Lung (tissue), 12 donors: ENCODE measurements around the gene INVS. TPM values are rescaled to one million over a fixed set of nuclear protein-coding genes. Genes with fewer than 3 reads are reported as not detected.

ENCODE experiments used
- ATAC-seq: fragments of 200-7000 bp; cut with Tn5 transposase; one replicate; pipeline ENCODE4 v1.9.1; 2020; ENCODE audit warnings: moderate number of reproducible peaks; ENCODE audit not compliant: insufficient read depth, low FRiP score
- DNase-seq, 3 donors: peaks; one replicate each; pipeline ENCODE4 v3.0.0-alpha.2; 2013 to 2017
- H3K27ac ChIP-seq, 2 donors: one replicate each; pipeline ENCODE4 v1.5.1; 2013; ENCODE audit warnings: mild to moderate bottlenecking in 2 of 2, moderate library complexity in 2 of 2, control low read depth in 1 of 2, inconsistent platforms in 1 of 2, low read depth in 1 of 2, low read length in 1 of 2
- H3K27me3 ChIP-seq, 3 donors: one replicate each; pipeline ENCODE4 v1.5.1; 2013; ENCODE audit warnings: low read length in 2 of 3; ENCODE audit not compliant: control insufficient read depth in 3 of 3, insufficient read depth in 3 of 3
- H3K36me3 ChIP-seq, 4 donors: one replicate each; pipeline ENCODE4 v1.5.1; 2013; ENCODE audit warnings: low read length in 4 of 4, mild to moderate bottlenecking in 1 of 4, moderate library complexity in 1 of 4; ENCODE audit not compliant: control insufficient read depth in 4 of 4, insufficient read depth in 4 of 4
- H3K4me1 ChIP-seq, 5 donors: one replicate each; pipeline ENCODE4 v1.5.1; 2013; ENCODE audit warnings: low read length in 5 of 5, mild to moderate bottlenecking in 2 of 5, moderate library complexity in 1 of 5; ENCODE audit not compliant: control insufficient read depth in 5 of 5, insufficient read depth in 5 of 5
- H3K4me3 ChIP-seq: one replicate; pipeline ENCODE4 v1.5.1; 2013; ENCODE audit warnings: mild to moderate bottlenecking, control low read depth, moderate library complexity
- H3K9ac ChIP-seq, 2 donors: one replicate each; pipeline ENCODE4 v1.5.1; 2013; ENCODE audit warnings: low read length in 2 of 2, control low read depth in 1 of 2; ENCODE audit not compliant: insufficient read depth in 1 of 2
- H3K9me3 ChIP-seq, 4 donors: one replicate each; pipeline ENCODE4 v1.5.1; 2013; ENCODE audit warnings: low read length in 3 of 4, mild to moderate bottlenecking in 1 of 4, moderate library complexity in 1 of 4; ENCODE audit not compliant: control insufficient read depth in 4 of 4, insufficient read depth in 3 of 4
- CTCF ChIP-seq: IDR thresholded peaks from 2 replicates; pipeline ENCODE4 v1.5.1; 2012; ENCODE audit warnings: mild to moderate bottlenecking; ENCODE audit errors: control extremely low read depth, extremely low read depth
- WGBS, 2 donors: extraction: QIAGEN DNeasy Blood & Tissue Kit; methylation state at CpG; one replicate each; pipeline ENCODE4 v1.1.7; 2013; 5-methylcytosine and 5-hydroxymethylcytosine counted together
- polyA plus RNA-seq, 2 donors: library from polyadenylated mRNA; stranded (reverse); fragments of 200-250 nt; gene quantifications; one replicate each; pipeline ENCODE4 v1.2.1, GENCODE V29; 2013
- total RNA-seq, 2 donors: library from RNA; depleted of rRNA in 1 of 2; stranded (reverse); fragments of >200 nt in 1 of 2; gene quantifications; one replicate each; pipeline ENCODE4 v1.2.1, GENCODE V29; 2014 to 2021
- donor health status: control.
- donor health status: control.
- donor health status: Bipolar disorder and iron deficiency.
- donor health status: healthy.
- donor health status: DM: yes; HTN: yes; CAD: no.

The INVS gene
- total and polyA plus RNA-seq, 4 donors = 3.4 to 52.1 (median 12.5) TPM

- Histone ChIP-seq H3K4me1 (no peaks in the 10 kb centered on the region), H3K9ac (no peak overlapping the region), H3K27ac (no peak overlapping the region), H3K36me3 (peaks cover 0 to 4% (median 0%) of the 10 kb centered on the region in 4 donors), H3K27me3 (no peaks in the 10 kb centered on the region), H3K9me3 (peaks cover 1 to 12% (median 5%) of the 10 kb centered on the region in 4 donors), H3K4me3 (no peak overlapping the region)
- 89 to 92% methylated on average over 1 of the region's 1 CpG for WGBS, 2 donors
- no peak for DNase-seq
- no peak for TF ChIP-seq CTCF
- ATAC-seq = no peak
These were observed 87.3 kb downstream of the INVS start for GRCh38 chr9:100186356-100186755.

DNA sequence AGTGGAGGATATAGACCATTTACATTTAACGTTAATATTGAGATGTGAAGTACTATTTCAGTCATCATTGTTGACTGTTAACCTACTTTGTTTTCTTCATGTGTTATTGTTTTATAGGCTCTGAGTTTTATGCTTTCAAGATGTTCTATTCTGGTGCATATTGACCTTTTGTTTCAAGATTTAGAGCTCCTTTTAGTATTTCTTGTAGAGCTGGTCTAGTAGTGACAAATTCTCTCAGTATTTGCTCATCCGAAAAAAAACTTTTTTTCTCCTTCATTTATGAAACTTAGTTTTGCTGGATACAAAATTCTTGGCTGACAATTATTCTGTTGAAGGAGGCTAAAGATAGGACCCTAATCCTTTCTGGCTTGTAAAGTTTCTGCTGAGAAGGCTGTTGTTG lies 91.3 kb downstream of the INVS start:
- Histone ChIP-seq H3K9ac (no peak overlapping the region), H3K4me1 (no peaks in the 10 kb centered on the region), H3K27me3 (no peaks in the 10 kb centered on the region), H3K36me3 (peaks cover 0 to 10% (median 6%) of the 10 kb centered on the region in 4 donors), H3K9me3 (peaks cover 4 to 17% (median 9%) of the 10 kb centered on the region in 4 donors), H3K4me3 (no peak overlapping the region), H3K27ac (no peak overlapping the region)
- no peak for DNase-seq
- WGBS, 2 donors = 98 to 100% methylated on average over 2 of the region's 2 CpGs
- no peak for TF ChIP-seq CTCF
- no peak for ATAC-seq

GRCh38 chr9:100191264-100191663 lies 92.2 kb downstream of the INVS start:
- Histone ChIP-seq H3K9me3 (peaks cover 4 to 16% (median 9%) of the 10 kb centered on the region in 4 donors), H3K36me3 (peaks cover 0 to 10% (median 6%) of the 10 kb centered on the region in 4 donors), H3K4me1 (no peaks in the 10 kb centered on the region), H3K4me3 (no peak overlapping the region), H3K27me3 (no peaks in the 10 kb centered on the region), H3K27ac (no peak overlapping the region), H3K9ac (no peak overlapping the region)
- ATAC-seq = no peak
- no peak for TF ChIP-seq CTCF
- no peak for DNase-seq

- H3K9me3 ChIP-seq = peaks cover 4 to 13% (median 9%) of the 10 kb centered on the region in 4 donors
- no peak overlapping the region for H3K9ac ChIP-seq
- H3K4me3 ChIP-seq = no peak overlapping the region
- no peak for TF ChIP-seq CTCF
- ATAC-seq (no peak), DNase-seq (no peak)
- no peaks in the 10 kb centered on the region for H3K4me1 ChIP-seq
- H3K36me3 ChIP-seq = peaks cover 0 to 10% (median 6%) of the 10 kb centered on the region in 4 donors
- whole genome bisulfite sequencing, 2 donors = 96 to 98% methylated on average over 3 of the region's 3 CpGs
- H3K27ac ChIP-seq = no peak overlapping the region
- H3K27me3 ChIP-seq = no peaks in the 10 kb centered on the region
These were observed 94.0 kb downstream of the INVS start for GRCh38 chr9:100193078-100193477.
